ENCODE results near the gene HIVEP3.

Gene HIVEP3

GRCh38 chr1:41844781-41845272, 73.9 kb downstream of the HIVEP3 start:
- no peak for DNase-seq

- no peak for DNase-seq
Observed at GRCh38 chr1:41844255-41844654, 74.5 kb downstream of the HIVEP3 start.

GRCh38 chr1:41842993-41843755, 75.5 kb downstream of the HIVEP3 start:
- DNase-seq = no peak

GRCh38 chr1:41842326-41842725, 76.4 kb downstream of the HIVEP3 start:
- no peak for DNase-seq

- no peak for DNase-seq
Observed at GRCh38 chr1:41840592-41841246, 78.0 kb downstream of the HIVEP3 start.

GRCh38 chr1:41838266-41838665, 80.5 kb downstream of the HIVEP3 start:
- DNase-seq = no peak

GRCh38 chr1:41837691-41838090, 81.0 kb downstream of the HIVEP3 start:
- DNase-seq = no peak

GRCh38 chr1:41835485-41835884, 83.2 kb downstream of the HIVEP3 start:
- no peak for DNase-seq

GRCh38 chr1:41833519-41834000, 85.2 kb downstream of the HIVEP3 start:
- no peak for DNase-seq

GRCh38 chr1:41830726-41831125, 88.0 kb downstream of the HIVEP3 start:
- DNase-seq = no peak

- no peak for DNase-seq
Observed at GRCh38 chr1:41827991-41828570, 90.6 kb downstream of the HIVEP3 start.

- no peak for DNase-seq
Observed at GRCh38 chr1:41823471-41823870, 95.3 kb downstream of the HIVEP3 start.

GRCh38 chr1:41822866-41823265, 95.9 kb downstream of the HIVEP3 start:
- no peak for DNase-seq

GRCh38 chr1:41819843-41820242, 98.9 kb downstream of the HIVEP3 start:
- DNase-seq = no peak

GRCh38 chr1:41819069-41819468, 99.7 kb downstream of the HIVEP3 start:
- DNase-seq = no peak

GRCh38 chr1:41816061-41816460, 102.7 kb downstream of the HIVEP3 start:
- DNase-seq = no peak

GRCh38 chr1:41813755-41814745, 104.7 kb downstream of the HIVEP3 start:
- DNase-seq = no peak

GRCh38 chr1:41813226-41813625, 105.5 kb downstream of the HIVEP3 start:
- DNase-seq = no peak

GRCh38 chr1:41812453-41812852, 106.3 kb downstream of the HIVEP3 start:
- no peak for DNase-seq

GRCh38 chr1:41812051-41812450, 106.7 kb downstream of the HIVEP3 start:
- DNase-seq = peak; percentile 78

GRCh38 chr1:41811051-41811795, 107.5 kb downstream of the HIVEP3 start:
- peak; percentile 63 for DNase-seq

- DNase-seq = peak; percentile 56
Observed at GRCh38 chr1:41810446-41810845, 108.3 kb downstream of the HIVEP3 start.
